GM12875 (cell line): ENCODE measurements around the gene PLBD1.

Experiments used
- H3K4me3 ChIP-seq: one replicate; pipeline ENCODE4 v1.5.1; 2011; ENCODE audit warnings: low read depth, low read length, control low read depth
- CTCF ChIP-seq: IDR thresholded peaks from 2 replicates; pipeline ENCODE4 v1.5.1; 2011; ENCODE audit warnings: low read depth, mild to moderate bottlenecking, control low read depth, inconsistent platforms, low read length, moderate library complexity, borderline replicate concordance; ENCODE audit not compliant: insufficient read depth

Gene PLBD1

GRCh38 chr12:14473707-14474287 is 93.9 kb downstream of the PLBD1 start:
- TF ChIP-seq CTCF = no peak
- no peak overlapping the region for H3K4me3 ChIP-seq

GRCh38 chr12:14471497-14471896 is 96.2 kb downstream of the PLBD1 start:
- TF ChIP-seq CTCF = no peak
- H3K4me3 ChIP-seq = no peak overlapping the region

GRCh38 chr12:14460212-14460841 is 107.4 kb downstream of the PLBD1 start:
- no peak for TF ChIP-seq CTCF

GRCh38 chr12:14454098-14454907 is 113.4 kb downstream of the PLBD1 start:
- TF ChIP-seq CTCF = peak; percentile 68
- H3K4me3 ChIP-seq = no peak overlapping the region

More at GRCh38 chr12:14460212-14460841, 107.4 kb downstream of the PLBD1 start:
- H3K4me3 ChIP-seq = no peak overlapping the region
